Naive thymus-derived CD4-positive, alpha-beta T cell (primary cell): ENCODE results near the gene POLN. TPM values are rescaled to one million over a fixed set of nuclear protein-coding genes. Genes with fewer than 3 reads are reported as not detected.
"Not testable (repeated sequence)": the region's sequence is repeated elsewhere in the genome, so short reads cannot be mapped to it uniquely, and the experiment has no call there.

Experiments
- ATAC-seq: fragments of 150-1000 bp; cut with Tn5 transposase; 2 replicates; pipeline ENCODE4 v1.10.0; 2021; ENCODE audit warnings: mild to moderate bottlenecking, moderate library complexity
- CTCF ChIA-PET: fragments of 350-600 bp; sonication (Branson Sonifier 250); formaldehyde crosslinking; loops from one replicate; lab custom pipeline; 2021; ENCODE audit warnings: antibody characterized with exemption; lab: Charles Lee
- POLR2A ChIA-PET: fragments of 350-600 bp; sonication (Branson Sonifier 250); formaldehyde crosslinking; loops from one replicate; lab custom pipeline; 2021; ENCODE audit warnings: antibody characterized with exemption, inconsistent platforms; lab: Charles Lee
- DNase-seq, 9 donors: peaks; one replicate each; pipeline versions ENCODE4 v3.0.0 to v3.0.0-alpha.2; 2020 to 2022; ENCODE audit warnings: mixed read lengths in 1 of 9
- H3K27ac ChIP-seq: one replicate; pipeline ENCODE4 v1.7.0; 2013; ENCODE audit warnings: mild to moderate bottlenecking, low read depth, low read length, moderate library complexity
- H3K27me3 ChIP-seq, 2 donors: one replicate each; pipeline ENCODE4 v1.7.0; 2013; ENCODE audit warnings: low read length in 2 of 2, mild to moderate bottlenecking in 2 of 2, moderate library complexity in 2 of 2; ENCODE audit not compliant: control insufficient read depth in 2 of 2, insufficient read depth in 2 of 2
- H3K36me3 ChIP-seq, 3 experiments: 1 replicate in 2 of 3; 2 replicates in 1 of 3; pipeline ENCODE4 v1.7.0; 2013; ENCODE audit warnings: low read length in 3 of 3, mild to moderate bottlenecking in 3 of 3, moderate library complexity in 1 of 3; ENCODE audit not compliant: insufficient read depth in 3 of 3, control insufficient read depth in 2 of 3
- H3K4me1 ChIP-seq, 2 donors: one replicate each; pipeline ENCODE4 v1.7.0; 2013; ENCODE audit warnings: low read length in 2 of 2, mild to moderate bottlenecking in 2 of 2, moderate library complexity in 1 of 2; ENCODE audit not compliant: control insufficient read depth in 2 of 2, insufficient read depth in 2 of 2
- H3K4me3 ChIP-seq: 2 replicates; pipeline ENCODE4 v1.7.0; 2013; ENCODE audit warnings: mild to moderate bottlenecking, low read length
- H3K9me3 ChIP-seq, 3 experiments: 1 replicate in 2 of 3; 2 replicates in 1 of 3; pipeline ENCODE4 v1.7.0; 2013; ENCODE audit warnings: low read length in 3 of 3; ENCODE audit not compliant: control insufficient read depth in 2 of 3
- H3K27ac Mint-ChIP-seq, 9 donors: one replicate each; pipeline ENCODE4 v1.8.0; 2020 to 2022; ENCODE audit warnings: mixed read lengths in 9 of 9, mild to moderate bottlenecking in 8 of 9, moderate library complexity in 5 of 9, inconsistent platforms in 2 of 9
- H3K27me3 Mint-ChIP-seq, 5 donors: one replicate each; pipeline ENCODE4 v1.8.0; 2021 to 2022; ENCODE audit warnings: mixed read lengths in 5 of 5, mild to moderate bottlenecking in 1 of 5
- H3K36me3 Mint-ChIP-seq, 5 donors: one replicate each; pipeline ENCODE4 v1.8.0; 2020 to 2022; ENCODE audit warnings: mixed read lengths in 5 of 5, mild to moderate bottlenecking in 3 of 5, inconsistent platforms in 1 of 5
- H3K4me1 Mint-ChIP-seq, 7 donors: one replicate each; pipeline ENCODE4 v1.8.0; 2020 to 2022; ENCODE audit warnings: mixed read lengths in 7 of 7, mild to moderate bottlenecking in 3 of 7, inconsistent platforms in 1 of 7
- H3K4me3 Mint-ChIP-seq, 10 donors: one replicate each; pipeline ENCODE4 v1.8.0; 2020 to 2022; ENCODE audit warnings: mild to moderate bottlenecking in 10 of 10, mixed read lengths in 10 of 10, moderate library complexity in 6 of 10, inconsistent platforms in 2 of 10
- H3K9me3 Mint-ChIP-seq, 11 donors: one replicate each; pipeline ENCODE4 v1.8.0; 2020 to 2022; ENCODE audit warnings: mixed read lengths in 11 of 11, mild to moderate bottlenecking in 4 of 11, inconsistent platforms in 1 of 11, moderate library complexity in 1 of 11
- intact Hi-C, 2 donors: fragments of 100-400 bp; cut with micrococcal nuclease; formaldehyde crosslinking; loops; one replicate each; pipeline ENCODE4 v1.15.1; 2023
- polyA plus RNA-seq, 2 donors: library from polyadenylated mRNA; unstranded; fragments of 300-500 nt; fragmentation: Illumina TruSeq; gene quantifications; one replicate each; pipeline ENCODE4 v1.2.3, GENCODE V29; 2021
- total RNA-seq, 6 experiments: library from RNA in 5 of 6; stranded (reverse) in 5 of 6; gene quantifications; 1 replicate in 5 of 6; 2 replicates in 1 of 6; pipeline ENCODE4 v1.2.3 and lab custom pipeline; 2021 to 2026

Gene POLN
- total and polyA plus RNA-seq, 7 experiments from 2014 or later: 0.17 to 5.4 (median 2.9) TPM

GRCh38 chr4:2276581-2277325 lies 34.8 kb upstream of the POLN start:
- intact Hi-C loops: no loop called here
- peaks cover 10 to 26% (median 20%) of the 10 kb centered on the region in 7 donors for H3K4me1 Mint-ChIP-seq
- H3K9me3 ChIP-seq: no peaks in the 10 kb centered on the region
- H3K27me3 Mint-ChIP-seq: no peaks in the 10 kb centered on the region
- H3K27ac ChIP-seq: no peak overlapping the region
- no peak overlapping the region for H3K4me3 Mint-ChIP-seq
- H3K36me3 ChIP-seq: no peaks in the 10 kb centered on the region
- CTCF ChIA-PET: no interaction called here
- peaks cover 0 to 7% (median 3%) of the 10 kb centered on the region in 5 donors for H3K36me3 Mint-ChIP-seq
- no peak for DNase-seq
- no peak for ATAC-seq
- no peaks in the 10 kb centered on the region for H3K9me3 Mint-ChIP-seq
- H3K27ac Mint-ChIP-seq: no peak overlapping the region
- H3K27me3 ChIP-seq: no peaks in the 10 kb centered on the region
- H3K4me1 ChIP-seq: peaks cover 12 to 13% of the 10 kb centered on the region in 2 donors
- no peak overlapping the region for H3K4me3 ChIP-seq
- POLR2A ChIA-PET: interaction anchor here (1.1 kb wide), 1 partner anchor 15 kb away, joined by 4 read pairs; the partner anchor contains the start of gene MXD4

DNA sequence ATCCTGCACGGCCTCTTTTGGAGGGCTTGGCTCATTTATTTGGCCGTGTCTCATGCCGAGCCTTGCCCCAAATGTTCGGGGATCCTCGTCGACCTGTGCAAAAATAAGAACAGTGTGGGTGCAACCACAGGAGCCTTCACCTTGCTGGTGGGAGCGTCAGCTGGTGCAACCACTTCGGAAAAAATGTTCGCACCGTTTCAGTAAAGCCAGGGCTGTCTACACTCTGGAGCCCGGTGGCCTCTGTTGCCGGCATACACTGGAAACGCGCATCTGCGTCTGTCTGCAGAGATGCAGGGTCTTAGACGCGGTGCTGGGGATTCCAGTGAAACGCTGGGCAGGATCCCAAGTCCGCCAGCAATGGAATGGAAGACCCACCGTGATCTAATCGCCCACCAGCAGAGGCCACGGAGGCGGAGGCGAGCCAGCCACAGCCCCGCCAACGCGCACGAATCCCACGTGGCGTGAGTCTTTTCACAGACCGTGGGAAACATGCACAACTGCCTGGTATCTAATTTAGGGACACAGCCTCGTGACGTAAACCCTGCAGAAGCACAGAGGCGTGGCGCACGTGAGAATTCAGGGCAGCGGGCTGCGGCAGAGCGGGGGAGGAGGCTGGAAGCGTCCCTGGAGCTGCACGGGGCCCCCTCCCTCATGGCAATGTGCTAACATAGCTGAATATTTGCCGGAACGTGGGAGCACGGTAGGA lies 33.8 kb upstream of the POLN start:
- ATAC-seq: no peak
- POLR2A ChIA-PET: interaction anchor here (1.1 kb wide), 1 partner anchor 14 kb away, joined by 4 read pairs; the partner anchor contains the start of gene MXD4
- intact Hi-C loops: no loop called here

GRCh38 chr4:2275044-2275397 lies 33.1 kb upstream of the POLN start:
- H3K9me3 ChIP-seq, H3K36me3 ChIP-seq, ATAC-seq, H3K27ac ChIP-seq, H3K4me1 Mint-ChIP-seq, intact Hi-C loops, POLR2A ChIA-PET, H3K27me3 ChIP-seq, H3K4me3 ChIP-seq, H3K4me1 ChIP-seq, CTCF ChIA-PET, H3K4me3 Mint-ChIP-seq, H3K27me3 Mint-ChIP-seq, H3K36me3 Mint-ChIP-seq, DNase-seq, H3K9me3 Mint-ChIP-seq, H3K27ac Mint-ChIP-seq: not testable (repeated sequence)

More for the DNA sequence above, 33.8 kb upstream of the POLN start:
- H3K4me1 Mint-ChIP-seq: peaks cover 0 to 16% (median 9%) of the 10 kb centered on the region in 7 donors
- H3K36me3 Mint-ChIP-seq: peaks cover 0 to 7% (median 3%) of the 10 kb centered on the region in 5 donors
- H3K27me3 Mint-ChIP-seq: no peaks in the 10 kb centered on the region
- CTCF ChIA-PET: no interaction called here
- peaks cover 2% of the 10 kb centered on the region in 2 donors for H3K4me1 ChIP-seq
- no peak for DNase-seq
- H3K4me3 ChIP-seq: no peak overlapping the region
- H3K9me3 ChIP-seq: no peaks in the 10 kb centered on the region
- H3K27ac Mint-ChIP-seq: no peak overlapping the region
- H3K27ac ChIP-seq: no peak overlapping the region
- no peaks in the 10 kb centered on the region for H3K9me3 Mint-ChIP-seq
- no peaks in the 10 kb centered on the region for H3K27me3 ChIP-seq
- H3K36me3 ChIP-seq: no peaks in the 10 kb centered on the region
- no peak overlapping the region for H3K4me3 Mint-ChIP-seq

DNA sequence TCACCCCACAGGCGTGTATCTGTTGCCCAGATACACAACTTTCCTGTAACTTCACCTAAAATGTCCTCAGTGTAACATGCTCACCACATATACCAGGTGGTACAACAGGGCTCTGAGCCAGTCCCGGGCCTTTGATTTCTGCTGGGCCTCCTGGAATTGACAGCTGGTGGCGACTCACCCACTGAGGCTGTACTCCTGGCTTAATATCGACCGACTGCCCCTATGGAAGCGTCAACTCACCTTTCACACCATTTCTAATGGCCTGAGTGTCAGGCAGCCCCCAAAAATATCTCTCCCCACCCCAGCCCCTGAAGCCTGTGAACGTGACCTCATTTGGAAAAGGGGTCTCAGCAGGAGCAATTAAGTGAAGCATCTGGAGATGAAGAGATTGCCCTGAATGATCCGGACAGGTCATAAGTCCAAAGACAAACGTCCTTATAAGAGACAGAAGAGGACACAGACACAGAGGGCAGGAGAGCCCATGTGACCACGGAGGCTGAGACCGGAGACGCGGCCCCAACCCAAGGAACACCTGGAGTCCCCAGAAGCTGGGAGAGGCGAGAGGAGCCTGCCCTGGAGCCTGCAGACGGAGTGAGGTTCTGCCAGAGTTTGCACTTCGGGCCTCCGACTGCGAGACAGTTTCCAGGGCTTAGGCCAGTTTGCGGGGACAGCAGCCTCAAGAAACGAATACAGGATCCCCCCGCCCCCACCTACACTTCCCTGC lies 32.6 kb upstream of the POLN start:
- H3K9me3 Mint-ChIP-seq: no peaks in the 10 kb centered on the region
- Histone ChIP-seq H3K27ac (no peak overlapping the region), H3K4me1 (no peaks in the 10 kb centered on the region), H3K36me3 (no peaks in the 10 kb centered on the region), H3K9me3 (no peaks in the 10 kb centered on the region), H3K27me3 (no peaks in the 10 kb centered on the region), H3K4me3 (no peak overlapping the region)
- ChIA-PET POLR2A (no interaction called here), CTCF (no interaction called here)
- no peak overlapping the region for H3K4me3 Mint-ChIP-seq
- intact Hi-C loops: no loop called here
- H3K36me3 Mint-ChIP-seq: peaks cover 0 to 7% (median 3%) of the 10 kb centered on the region in 5 donors
- H3K27ac Mint-ChIP-seq: no peak overlapping the region
- ATAC-seq (no peak), DNase-seq (no peak)
- no peaks in the 10 kb centered on the region for H3K27me3 Mint-ChIP-seq
- peaks cover 0 to 4% (median 0%) of the 10 kb centered on the region in 7 donors for H3K4me1 Mint-ChIP-seq

- no peak overlapping the region for H3K27ac ChIP-seq
- H3K4me3 ChIP-seq: no peak overlapping the region
- POLR2A ChIA-PET: interaction anchor here (1.1 kb wide), 1 partner anchor 11 kb away, joined by 3 read pairs; no protein-coding TSS in a partner anchor
- intact Hi-C loops: no loop called here
- H3K27ac Mint-ChIP-seq: no peak overlapping the region
- CTCF ChIA-PET: no interaction called here
- H3K4me1 Mint-ChIP-seq: peaks cover 0 to 4% (median 0%) of the 10 kb centered on the region in 7 donors
- H3K4me3 Mint-ChIP-seq: no peak overlapping the region
- ATAC-seq (peak; percentile 7), DNase-seq (no peak)
- no peaks in the 10 kb centered on the region for H3K9me3 ChIP-seq
- H3K4me1 ChIP-seq: no peaks in the 10 kb centered on the region
- H3K27me3 ChIP-seq: no peaks in the 10 kb centered on the region
- no peaks in the 10 kb centered on the region for H3K36me3 ChIP-seq
- peaks cover 0 to 8% (median 3%) of the 10 kb centered on the region in 5 donors for H3K36me3 Mint-ChIP-seq
- peaks cover 0 to 1% (median 0%) of the 10 kb centered on the region in 11 donors for H3K9me3 Mint-ChIP-seq
- H3K27me3 Mint-ChIP-seq: no peaks in the 10 kb centered on the region
These were observed 31.9 kb upstream of the POLN start for GRCh38 chr4:2273657-2274319.

DNA sequence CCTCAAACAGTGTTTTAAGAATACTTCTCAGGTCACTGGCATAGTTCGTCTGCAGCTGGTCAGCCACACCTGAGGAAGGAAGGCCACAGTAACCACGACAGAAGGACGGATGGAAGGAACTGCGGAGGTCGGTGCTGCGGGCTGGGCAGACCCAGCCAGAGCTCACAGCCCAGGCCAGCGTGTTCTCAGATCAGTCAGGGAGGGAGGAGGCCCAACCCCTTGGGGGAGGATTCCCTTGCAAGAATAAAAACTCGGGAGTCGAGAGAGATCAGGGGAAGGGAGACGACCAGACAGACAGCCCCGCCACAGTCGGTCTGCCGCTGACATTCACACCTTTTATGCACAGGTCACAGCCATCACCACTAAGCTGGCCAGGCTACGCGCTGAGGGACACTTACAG lies 31.3 kb upstream of the POLN start:
- DNase-seq (no peak), ATAC-seq (no peak)
- intact Hi-C loops: no loop called here
- Histone ChIP-seq H3K27ac (no peak overlapping the region), H3K4me1 (no peaks in the 10 kb centered on the region), H3K36me3 (no peaks in the 10 kb centered on the region), H3K4me3 (no peak overlapping the region), H3K9me3 (no peaks in the 10 kb centered on the region), H3K27me3 (no peaks in the 10 kb centered on the region)
- Mint-ChIP-seq H3K27ac (no peak overlapping the region), H3K36me3 (peaks cover 0 to 8% (median 3%) of the 10 kb centered on the region in 5 donors), H3K4me1 (peaks cover 0 to 4% (median 0%) of the 10 kb centered on the region in 7 donors), H3K9me3 (peaks cover 0 to 1% (median 0%) of the 10 kb centered on the region in 11 donors), H3K4me3 (no peak overlapping the region), H3K27me3 (no peaks in the 10 kb centered on the region)
- ChIA-PET POLR2A (interaction anchor here (1.1 kb wide), 1 partner anchor 10 kb away, joined by 3 read pairs; no protein-coding TSS in a partner anchor), CTCF (no interaction called here)
